CD8-positive, alpha-beta memory T cell (primary cell): ENCODE data around the gene PDE11A. TPM values are rescaled to one million over a fixed set of nuclear protein-coding genes. Genes with fewer than 3 reads are reported as not detected.

Experiments
- CTCF ChIA-PET: fragments of 350-600 bp; sonication (Branson Sonifier 250); formaldehyde crosslinking; loops from one replicate; lab custom pipeline; 2021; ENCODE audit warnings: antibody characterized with exemption; lab: Charles Lee
- POLR2A ChIA-PET: fragments of 350-600 bp; sonication (Branson Sonifier 250); formaldehyde crosslinking; loops from one replicate; lab custom pipeline; 2021; ENCODE audit warnings: antibody characterized with exemption; lab: Charles Lee
- DNase-seq, 5 donors: peaks; one replicate each; pipeline versions ENCODE4 v3.0.0 to v3.0.0-alpha.2; 2020 to 2022; ENCODE audit warnings: mixed read lengths in 1 of 5
- H3K27ac ChIP-seq: one replicate; pipeline ENCODE4 v1.7.0; 2013; ENCODE audit warnings: low read depth, mild to moderate bottlenecking, low read length, moderate library complexity
- H3K27me3 ChIP-seq: 2 replicates; pipeline ENCODE4 v1.7.0; 2013; ENCODE audit warnings: low read length, mild to moderate bottlenecking; ENCODE audit not compliant: insufficient read depth, poor library complexity, severe bottlenecking
- H3K36me3 ChIP-seq: 2 replicates; pipeline ENCODE4 v1.7.0; 2013; ENCODE audit warnings: mild to moderate bottlenecking, low read length, moderate library complexity; ENCODE audit not compliant: insufficient read depth
- H3K4me1 ChIP-seq: 2 replicates; pipeline ENCODE4 v1.7.0; 2013; ENCODE audit warnings: mild to moderate bottlenecking, low read length, moderate library complexity; ENCODE audit not compliant: insufficient read depth
- H3K4me3 ChIP-seq: 2 replicates; pipeline ENCODE4 v1.7.0; 2013; ENCODE audit warnings: mild to moderate bottlenecking, low read length
- H3K9me3 ChIP-seq: 2 replicates; pipeline ENCODE4 v1.7.0; 2013; ENCODE audit warnings: mild to moderate bottlenecking, low read length
- H3K27ac Mint-ChIP-seq, 8 donors: one replicate each; pipeline ENCODE4 v1.8.0; 2020 to 2021; ENCODE audit warnings: mixed read lengths in 8 of 8, mild to moderate bottlenecking in 6 of 8, inconsistent platforms in 3 of 8, moderate library complexity in 3 of 8
- H3K27me3 Mint-ChIP-seq, 2 donors: one replicate each; pipeline ENCODE4 v1.8.0; 2020 to 2021; ENCODE audit warnings: mixed read lengths in 2 of 2, mild to moderate bottlenecking in 1 of 2, moderate library complexity in 1 of 2
- H3K36me3 Mint-ChIP-seq, 3 donors: one replicate each; pipeline ENCODE4 v1.8.0; 2020 to 2021; ENCODE audit warnings: mixed read lengths in 3 of 3, inconsistent platforms in 1 of 3, mild to moderate bottlenecking in 1 of 3
- H3K4me1 Mint-ChIP-seq, 3 donors: one replicate each; pipeline ENCODE4 v1.8.0; 2020 to 2021; ENCODE audit warnings: mixed read lengths in 3 of 3, inconsistent platforms in 1 of 3, mild to moderate bottlenecking in 1 of 3
- H3K4me3 Mint-ChIP-seq, 7 donors: one replicate each; pipeline ENCODE4 v1.8.0; 2020 to 2021; ENCODE audit warnings: mixed read lengths in 7 of 7, mild to moderate bottlenecking in 6 of 7, moderate library complexity in 4 of 7, inconsistent platforms in 2 of 7
- H3K9me3 Mint-ChIP-seq, 5 donors: one replicate each; pipeline ENCODE4 v1.8.0; 2020 to 2022; ENCODE audit warnings: mixed read lengths in 5 of 5, mild to moderate bottlenecking in 3 of 5, moderate library complexity in 2 of 5, inconsistent platforms in 1 of 5
- polyA plus RNA-seq: library from polyadenylated mRNA; unstranded; fragments of 300-500 nt; fragmentation: Illumina TruSeq; gene quantifications from one replicate; pipeline ENCODE4 v1.2.3, GENCODE V29; 2021
- total RNA-seq, 2 experiments: library from RNA; stranded (reverse); gene quantifications; one replicate each; pipeline ENCODE4 v1.2.3, GENCODE V29; 2021

The PDE11A gene
- total and polyA plus RNA-seq, 3 experiments from 2014 or later: not detected

GRCh38 chr2:177998006-177998405, 74.6 kb downstream of the PDE11A start:
- Histone ChIP-seq H3K27me3 (no peaks in the 10 kb centered on the region), H3K36me3 (no peaks in the 10 kb centered on the region), H3K4me1 (no peaks in the 10 kb centered on the region), H3K27ac (no peak overlapping the region), H3K4me3 (no peak overlapping the region), H3K9me3 (no peaks in the 10 kb centered on the region)
- ChIA-PET CTCF (no interaction called here), POLR2A (no interaction called here)
- Mint-ChIP-seq H3K9me3 (no peaks in the 10 kb centered on the region), H3K27ac (no peak overlapping the region), H3K36me3 (no peaks in the 10 kb centered on the region), H3K4me1 (no peaks in the 10 kb centered on the region), H3K4me3 (no peak overlapping the region), H3K27me3 (peaks cover 6 to 31% of the 10 kb centered on the region in 2 donors)
- no peak for DNase-seq

GRCh38 chr2:177992992-177993391, 79.6 kb downstream of the PDE11A start:
- Mint-ChIP-seq H3K36me3 (no peaks in the 10 kb centered on the region), H3K4me1 (no peaks in the 10 kb centered on the region), H3K27me3 (peaks cover 2 to 6% of the 10 kb centered on the region in 2 donors), H3K4me3 (no peak overlapping the region), H3K9me3 (peaks cover 0 to 2% (median 0%) of the 10 kb centered on the region in 5 donors), H3K27ac (no peak overlapping the region)
- POLR2A ChIA-PET: no interaction called here
- H3K36me3 ChIP-seq: no peaks in the 10 kb centered on the region
- H3K4me1 ChIP-seq: no peaks in the 10 kb centered on the region
- H3K27ac ChIP-seq: no peak overlapping the region
- H3K9me3 ChIP-seq: no peaks in the 10 kb centered on the region
- CTCF ChIA-PET: no interaction called here
- DNase-seq: no peak
- H3K27me3 ChIP-seq: no peaks in the 10 kb centered on the region
- no peak overlapping the region for H3K4me3 ChIP-seq

GRCh38 chr2:177989029-177989885, 83.3 kb downstream of the PDE11A start:
- CTCF ChIA-PET: no interaction called here

GRCh38 chr2:177984749-177985148, 87.8 kb downstream of the PDE11A start:
- CTCF ChIA-PET: no interaction called here
- POLR2A ChIA-PET: no interaction called here
- no peaks in the 10 kb centered on the region for H3K4me1 Mint-ChIP-seq
- no peaks in the 10 kb centered on the region for H3K4me1 ChIP-seq
- peaks cover 0 to 3% (median 0%) of the 10 kb centered on the region in 5 donors for H3K9me3 Mint-ChIP-seq
- H3K36me3 ChIP-seq: no peaks in the 10 kb centered on the region
- H3K9me3 ChIP-seq: no peaks in the 10 kb centered on the region
- no peak overlapping the region for H3K4me3 ChIP-seq
- H3K4me3 Mint-ChIP-seq: no peak overlapping the region
- H3K27me3 Mint-ChIP-seq: peaks cover 0 to 3% of the 10 kb centered on the region in 2 donors
- no peak for DNase-seq
- H3K36me3 Mint-ChIP-seq: no peaks in the 10 kb centered on the region
- H3K27me3 ChIP-seq: no peaks in the 10 kb centered on the region
- H3K27ac Mint-ChIP-seq: no peak overlapping the region
- no peak overlapping the region for H3K27ac ChIP-seq

More at GRCh38 chr2:177989029-177989885, 83.3 kb downstream of the PDE11A start:
- Mint-ChIP-seq H3K9me3 (peaks cover 0 to 2% (median 0%) of the 10 kb centered on the region in 5 donors), H3K4me3 (no peak overlapping the region), H3K36me3 (no peaks in the 10 kb centered on the region), H3K27ac (no peak overlapping the region), H3K4me1 (no peaks in the 10 kb centered on the region), H3K27me3 (peaks cover 0 to 6% of the 10 kb centered on the region in 2 donors)
- no peak overlapping the region for H3K27ac ChIP-seq
- H3K9me3 ChIP-seq: no peaks in the 10 kb centered on the region
- DNase-seq: no peak
- POLR2A ChIA-PET: no interaction called here
- no peaks in the 10 kb centered on the region for H3K36me3 ChIP-seq
- no peaks in the 10 kb centered on the region for H3K4me1 ChIP-seq
- H3K27me3 ChIP-seq: no peaks in the 10 kb centered on the region
- H3K4me3 ChIP-seq: no peak overlapping the region

- peaks cover 0 to 3% of the 10 kb centered on the region in 2 donors for H3K27me3 Mint-ChIP-seq
- Histone ChIP-seq H3K9me3 (no peaks in the 10 kb centered on the region), H3K36me3 (no peaks in the 10 kb centered on the region), H3K4me3 (no peak overlapping the region), H3K27me3 (no peaks in the 10 kb centered on the region), H3K4me1 (no peaks in the 10 kb centered on the region), H3K27ac (no peak overlapping the region)
- no peak overlapping the region for H3K4me3 Mint-ChIP-seq
- no peak for DNase-seq
- H3K27ac Mint-ChIP-seq: no peak overlapping the region
- H3K4me1 Mint-ChIP-seq: no peaks in the 10 kb centered on the region
- CTCF ChIA-PET: no interaction called here
- peaks cover 0 to 3% (median 3%) of the 10 kb centered on the region in 5 donors for H3K9me3 Mint-ChIP-seq
- no peaks in the 10 kb centered on the region for H3K36me3 Mint-ChIP-seq
- POLR2A ChIA-PET: no interaction called here
Measured at GRCh38 chr2:177983183-177983788, 89.3 kb downstream of the PDE11A start.

GRCh38 chr2:177972782-177973181, 99.8 kb downstream of the PDE11A start:
- ChIA-PET CTCF (no interaction called here), POLR2A (no interaction called here)
- Histone ChIP-seq H3K4me3 (no peak overlapping the region), H3K27ac (no peak overlapping the region), H3K27me3 (no peaks in the 10 kb centered on the region), H3K4me1 (no peaks in the 10 kb centered on the region), H3K36me3 (no peaks in the 10 kb centered on the region), H3K9me3 (no peaks in the 10 kb centered on the region)
- H3K36me3 Mint-ChIP-seq: no peaks in the 10 kb centered on the region
- no peak overlapping the region for H3K27ac Mint-ChIP-seq
- no peak for DNase-seq
- H3K9me3 Mint-ChIP-seq: peaks cover 0 to 3% (median 0%) of the 10 kb centered on the region in 5 donors
- H3K4me3 Mint-ChIP-seq: no peak overlapping the region
- no peaks in the 10 kb centered on the region for H3K4me1 Mint-ChIP-seq
- H3K27me3 Mint-ChIP-seq: peaks cover 4 to 8% of the 10 kb centered on the region in 2 donors

GRCh38 chr2:177972123-177972522, 100.5 kb downstream of the PDE11A start:
- Mint-ChIP-seq H3K27ac (no peak overlapping the region), H3K27me3 (peaks cover 4 to 12% of the 10 kb centered on the region in 2 donors), H3K4me3 (no peak overlapping the region), H3K36me3 (no peaks in the 10 kb centered on the region), H3K4me1 (no peaks in the 10 kb centered on the region), H3K9me3 (peaks cover 0 to 3% (median 0%) of the 10 kb centered on the region in 5 donors)
- ChIA-PET CTCF (no interaction called here), POLR2A (no interaction called here)
- Histone ChIP-seq H3K9me3 (no peaks in the 10 kb centered on the region), H3K27ac (no peak overlapping the region), H3K4me3 (no peak overlapping the region), H3K27me3 (no peaks in the 10 kb centered on the region), H3K36me3 (no peaks in the 10 kb centered on the region), H3K4me1 (no peaks in the 10 kb centered on the region)
- no peak for DNase-seq

GRCh38 chr2:177970670-177971454, 101.7 kb downstream of the PDE11A start:
- H3K4me1 ChIP-seq: no peaks in the 10 kb centered on the region
- H3K4me3 ChIP-seq: no peak overlapping the region
- no peaks in the 10 kb centered on the region for H3K9me3 ChIP-seq
- no peak overlapping the region for H3K27ac Mint-ChIP-seq
- peaks cover 0 to 3% (median 0%) of the 10 kb centered on the region in 5 donors for H3K9me3 Mint-ChIP-seq
- ChIA-PET CTCF (no interaction called here), POLR2A (no interaction called here)
- H3K4me1 Mint-ChIP-seq: no peaks in the 10 kb centered on the region
- no peak overlapping the region for H3K4me3 Mint-ChIP-seq
- no peaks in the 10 kb centered on the region for H3K36me3 Mint-ChIP-seq
- H3K36me3 ChIP-seq: no peaks in the 10 kb centered on the region
- H3K27me3 ChIP-seq: no peaks in the 10 kb centered on the region
- H3K27me3 Mint-ChIP-seq: peaks cover 4 to 23% of the 10 kb centered on the region in 2 donors
- no peak overlapping the region for H3K27ac ChIP-seq
- DNase-seq: no peak
